Mammary epithelial cell (primary cell): ENCODE data around the gene RIMBP3C.
"Not testable (repeated sequence)": the region's sequence is repeated elsewhere in the genome, so short reads cannot be mapped to it uniquely, and the experiment has no call there.

Experiments
- EZH2 ChIP-seq: IDR thresholded peaks from 2 replicates; pipeline ENCODE4 v1.6.1; 2012; ENCODE audit warnings: low read length, inconsistent platforms, borderline replicate concordance
- TF ChIP-seq, protein P1 (sequence below), 2 donors: IDR thresholded peaks in 1 of 2; conservative IDR thresholded peaks in 1 of 2; 2 replicates each; pipeline ENCODE4 v1.5.1; 2011 to 2012; ENCODE audit warnings: inconsistent platforms in 2 of 2, low read length in 2 of 2, mild to moderate bottlenecking in 2 of 2, control low read depth in 1 of 2, low read depth in 1 of 2; ENCODE audit not compliant: insufficient read depth in 1 of 2; ENCODE audit errors: extremely low read depth in 1 of 2

DNA sequence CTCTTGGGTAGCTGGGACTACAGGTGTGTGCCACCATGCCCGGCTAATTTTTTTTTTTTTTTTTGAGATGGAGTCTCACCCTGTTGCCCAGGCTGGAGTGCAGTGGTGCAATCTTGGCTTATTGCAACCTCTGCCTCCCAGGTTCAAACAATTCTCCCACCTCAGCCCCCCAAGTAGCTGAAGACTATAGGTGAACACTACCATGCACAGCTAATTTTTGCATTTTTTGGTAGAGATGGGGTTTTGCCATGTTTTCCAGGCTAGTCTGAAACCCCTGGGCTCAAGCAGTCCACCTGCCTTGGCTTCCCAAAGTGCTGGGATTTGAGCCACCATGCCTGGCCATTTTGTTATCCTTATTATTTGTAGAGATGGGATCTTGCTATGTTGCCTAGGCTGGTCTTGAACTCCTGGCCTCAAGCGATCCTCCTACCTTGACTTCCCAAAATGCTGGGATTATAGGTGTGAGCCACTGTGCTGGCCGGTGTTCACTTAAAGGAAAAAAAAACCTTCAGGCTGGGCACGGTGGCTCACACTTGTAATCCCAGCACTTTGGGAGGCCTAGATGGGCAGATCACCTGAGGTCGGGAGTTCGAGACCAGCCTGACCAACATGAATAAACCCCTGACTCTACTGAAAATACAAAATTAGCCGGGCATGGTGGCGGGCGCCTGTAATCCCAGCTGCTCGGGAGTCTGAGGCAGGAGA is 29.9 kb upstream of the RIMBP3C start:
- TF ChIP-seq EZH2: not testable (repeated sequence)
- TF ChIP-seq, protein P1, sequence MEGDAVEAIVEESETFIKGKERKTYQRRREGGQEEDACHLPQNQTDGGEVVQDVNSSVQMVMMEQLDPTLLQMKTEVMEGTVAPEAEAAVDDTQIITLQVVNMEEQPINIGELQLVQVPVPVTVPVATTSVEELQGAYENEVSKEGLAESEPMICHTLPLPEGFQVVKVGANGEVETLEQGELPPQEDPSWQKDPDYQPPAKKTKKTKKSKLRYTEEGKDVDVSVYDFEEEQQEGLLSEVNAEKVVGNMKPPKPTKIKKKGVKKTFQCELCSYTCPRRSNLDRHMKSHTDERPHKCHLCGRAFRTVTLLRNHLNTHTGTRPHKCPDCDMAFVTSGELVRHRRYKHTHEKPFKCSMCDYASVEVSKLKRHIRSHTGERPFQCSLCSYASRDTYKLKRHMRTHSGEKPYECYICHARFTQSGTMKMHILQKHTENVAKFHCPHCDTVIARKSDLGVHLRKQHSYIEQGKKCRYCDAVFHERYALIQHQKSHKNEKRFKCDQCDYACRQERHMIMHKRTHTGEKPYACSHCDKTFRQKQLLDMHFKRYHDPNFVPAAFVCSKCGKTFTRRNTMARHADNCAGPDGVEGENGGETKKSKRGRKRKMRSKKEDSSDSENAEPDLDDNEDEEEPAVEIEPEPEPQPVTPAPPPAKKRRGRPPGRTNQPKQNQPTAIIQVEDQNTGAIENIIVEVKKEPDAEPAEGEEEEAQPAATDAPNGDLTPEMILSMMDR (conservative IDR thresholded peaks at IDR 0.05 in 1 of 2, IDR thresholded peaks at IDR 0.05 in 1 of 2; ENCODE audit: extremely low read depth in 1 of 2, insufficient read depth in 1 of 2, low read depth in 1 of 2, low read length in 2 of 2): not testable (repeated sequence)
